Measurements from ENCODE around the gene IRF7.

DNA sequence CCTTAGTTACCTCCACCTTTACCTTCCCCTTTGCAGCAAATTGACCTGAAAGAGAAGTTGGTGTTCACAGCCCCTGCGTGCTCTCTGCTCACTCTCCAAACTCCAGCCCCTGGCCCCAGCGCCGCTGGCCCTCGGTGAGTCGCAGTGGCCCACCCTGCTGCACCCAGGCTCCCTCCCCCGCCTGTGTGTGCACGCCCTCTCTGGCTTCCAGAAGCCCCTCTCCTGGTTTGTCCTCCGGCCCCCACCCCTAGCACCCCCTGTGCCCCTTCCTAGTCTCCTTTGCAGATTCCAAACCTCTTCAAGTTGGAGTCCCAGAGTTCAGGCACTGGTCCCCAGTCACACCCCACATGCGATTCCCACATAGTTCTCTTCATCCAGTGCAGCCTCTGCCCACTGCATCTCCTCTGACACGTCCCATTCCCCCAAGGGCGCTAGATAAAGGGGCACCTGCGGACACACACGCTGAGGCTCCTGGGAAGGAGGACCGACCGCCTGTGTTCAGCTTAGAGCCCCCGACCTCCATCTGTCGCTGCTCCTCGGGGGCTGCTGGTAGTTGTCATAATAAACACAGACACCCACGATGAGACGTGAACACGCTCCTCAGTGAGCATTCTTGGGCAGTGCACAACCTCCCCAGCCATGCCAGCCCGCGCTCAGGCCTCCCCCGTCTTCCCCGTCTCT, 41.0 kb downstream of the IRF7 start:
- TF ChIP-seq, protein P1, sequence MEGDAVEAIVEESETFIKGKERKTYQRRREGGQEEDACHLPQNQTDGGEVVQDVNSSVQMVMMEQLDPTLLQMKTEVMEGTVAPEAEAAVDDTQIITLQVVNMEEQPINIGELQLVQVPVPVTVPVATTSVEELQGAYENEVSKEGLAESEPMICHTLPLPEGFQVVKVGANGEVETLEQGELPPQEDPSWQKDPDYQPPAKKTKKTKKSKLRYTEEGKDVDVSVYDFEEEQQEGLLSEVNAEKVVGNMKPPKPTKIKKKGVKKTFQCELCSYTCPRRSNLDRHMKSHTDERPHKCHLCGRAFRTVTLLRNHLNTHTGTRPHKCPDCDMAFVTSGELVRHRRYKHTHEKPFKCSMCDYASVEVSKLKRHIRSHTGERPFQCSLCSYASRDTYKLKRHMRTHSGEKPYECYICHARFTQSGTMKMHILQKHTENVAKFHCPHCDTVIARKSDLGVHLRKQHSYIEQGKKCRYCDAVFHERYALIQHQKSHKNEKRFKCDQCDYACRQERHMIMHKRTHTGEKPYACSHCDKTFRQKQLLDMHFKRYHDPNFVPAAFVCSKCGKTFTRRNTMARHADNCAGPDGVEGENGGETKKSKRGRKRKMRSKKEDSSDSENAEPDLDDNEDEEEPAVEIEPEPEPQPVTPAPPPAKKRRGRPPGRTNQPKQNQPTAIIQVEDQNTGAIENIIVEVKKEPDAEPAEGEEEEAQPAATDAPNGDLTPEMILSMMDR (IDR thresholded peaks at IDR 0.05) = no peak
- TF ChIP-seq POLR2A (IDR thresholded peaks at IDR 0.05) = no peak

Data from breast epithelium (tissue), 3 donors.